Endometrial microvascular endothelial cells (primary cell): ENCODE data around the gene KLK14. TPM values are rescaled to one million over a fixed set of nuclear protein-coding genes. Genes with fewer than 3 reads are reported as not detected.

Experiments
- total RNA-seq: library from RNA; depleted of rRNA; stranded (reverse); fragments of >200 nt; gene quantifications from one replicate; pipeline ENCODE4 v1.2.3, GENCODE V29; 2015; ENCODE audit errors: inconsistent ontology term

KLK14 gene
- total RNA-seq, 1 donor from 2014 or later = not detected

Other genes starting within 250 kb of the KLK14 start
- gene KLK15, start 249.3 kb downstream of the KLK14 start, total RNA-seq = not detected
- not detected for gene KLK3, start 228.0 kb downstream of the KLK14 start, total RNA-seq
- gene KLK2, start 209.4 kb downstream of the KLK14 start, total RNA-seq = not detected
- not detected for gene KLK4, start 171.5 kb downstream of the KLK14 start, total RNA-seq
- not detected for gene KLK5, start 129.8 kb downstream of the KLK14 start, total RNA-seq
- not detected for gene KLK6, start 113.3 kb downstream of the KLK14 start, total RNA-seq
- gene KLK7, start 99.0 kb downstream of the KLK14 start, total RNA-seq = not detected
- not detected for gene KLK8, start 81.3 kb downstream of the KLK14 start, total RNA-seq
- not detected for gene KLK10, start 63.2 kb downstream of the KLK14 start, total RNA-seq
- gene KLK11, start 56.3 kb downstream of the KLK14 start, total RNA-seq = not detected
- not detected for gene KLK12, start 47.9 kb downstream of the KLK14 start, total RNA-seq
- gene KLK13, start 17.8 kb downstream of the KLK14 start, total RNA-seq = not detected
- 21.6 TPM for gene CTU1, start 25.5 kb upstream of the KLK14 start, total RNA-seq
- not detected for gene SIGLEC9, start 42.0 kb upstream of the KLK14 start, total RNA-seq
- gene SIGLEC7, start 59.4 kb upstream of the KLK14 start, total RNA-seq = not detected
- not detected for gene CD33, start 142.2 kb upstream of the KLK14 start, total RNA-seq
- not detected for gene SIGLECL1, start 168.2 kb upstream of the KLK14 start, total RNA-seq
- gene IGLON5, start 228.8 kb upstream of the KLK14 start, total RNA-seq = not detected